H1 (cell line): ENCODE measurements around the gene HLA-G. TPM values are rescaled to one million over a fixed set of nuclear protein-coding genes. Genes with fewer than 3 reads are reported as not detected.

Experiments used
- polyA plus RNA-seq, 7 experiments: library from polyadenylated mRNA; depleted of rRNA in 3 of 7; stranded (reverse) in 5 of 7; unstranded in 2 of 7; fragments of >200 nt in 5 of 7; fragments of 200-250 nt in 2 of 7; gene quantifications; 1 replicate in 5 of 7; 2 replicates in 1 of 7; 4 replicates in 1 of 7; pipeline versions ENCODE4 v1.2.1 to v1.2.3, GENCODE V29; 2011 to 2013; ENCODE audit warnings: missing spikeins in 2 of 7, mixed read lengths in 2 of 7
- total RNA-seq: library from RNA; stranded (reverse); fragmentation: NEBNext Ultra II Directional; extraction: Animal tissue kit (Norgen Biotek cat#: 25700); gene quantifications from 2 replicates; pipeline ENCODE4 v1.2.1, GENCODE V29; 2021
- TF ChIP-seq, protein P1 (sequence below), 3 experiments: IDR thresholded peaks; 1 replicate in 2 of 3; 2 replicates in 1 of 3; pipeline versions ENCODE4 v1.5.1 to v1.6.1; 2011; ENCODE audit warnings: low read length in 3 of 3, mild to moderate bottlenecking in 3 of 3, inconsistent platforms in 2 of 3, low read depth in 1 of 3, moderate library complexity in 1 of 3; ENCODE audit not compliant: insufficient read depth in 1 of 3; ENCODE audit errors: control extremely low read depth in 1 of 3

The HLA-G gene
- total and polyA plus RNA-seq, 2 of the 8 experiments (the other 6 are each of a cell fraction or from before 2014, with no cell fraction given) = 3.2 to 4.8 TPM

DNA sequence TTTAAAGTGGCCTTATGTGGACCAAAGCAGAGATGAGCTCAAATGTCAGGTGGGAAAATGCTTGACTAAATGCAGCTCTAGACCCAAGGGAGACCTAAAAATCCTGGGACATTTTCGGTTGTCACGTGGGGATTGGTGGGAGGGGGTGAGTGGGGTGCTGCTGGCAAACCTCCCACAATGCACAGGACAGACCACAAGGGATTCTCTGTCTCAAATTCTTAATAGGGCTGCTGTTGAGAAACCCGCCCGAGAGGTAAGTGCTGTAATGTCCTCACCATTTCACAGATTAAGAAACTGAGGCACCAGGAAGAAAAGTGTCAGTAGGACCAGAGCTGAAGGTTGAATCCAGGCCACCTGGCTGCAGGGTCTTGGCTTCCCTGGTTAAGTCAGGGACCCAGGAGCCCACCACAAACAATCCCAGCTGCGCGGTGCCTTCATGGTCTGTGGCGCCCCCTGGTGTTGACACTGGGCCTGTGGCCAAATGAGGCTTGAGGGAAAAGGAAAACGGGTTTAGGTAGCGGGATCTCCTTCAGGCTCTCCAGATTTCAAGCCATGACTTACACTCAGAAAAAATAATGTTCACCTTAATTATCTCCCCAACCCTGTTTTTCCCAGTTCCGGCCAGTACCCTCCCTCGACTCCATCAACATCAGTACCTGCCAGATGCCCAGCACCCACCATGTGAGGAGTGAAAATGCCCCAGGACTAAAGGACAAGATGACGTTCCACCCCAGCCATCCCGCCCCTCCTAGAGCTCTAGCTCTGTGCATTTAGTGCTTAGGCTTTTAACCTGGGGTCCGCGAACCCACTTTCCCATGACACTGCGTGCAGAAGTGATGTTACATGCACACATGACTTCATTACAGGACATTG is 7.2 kb downstream of the HLA-G start (continued):
- TF ChIP-seq, protein P1, sequence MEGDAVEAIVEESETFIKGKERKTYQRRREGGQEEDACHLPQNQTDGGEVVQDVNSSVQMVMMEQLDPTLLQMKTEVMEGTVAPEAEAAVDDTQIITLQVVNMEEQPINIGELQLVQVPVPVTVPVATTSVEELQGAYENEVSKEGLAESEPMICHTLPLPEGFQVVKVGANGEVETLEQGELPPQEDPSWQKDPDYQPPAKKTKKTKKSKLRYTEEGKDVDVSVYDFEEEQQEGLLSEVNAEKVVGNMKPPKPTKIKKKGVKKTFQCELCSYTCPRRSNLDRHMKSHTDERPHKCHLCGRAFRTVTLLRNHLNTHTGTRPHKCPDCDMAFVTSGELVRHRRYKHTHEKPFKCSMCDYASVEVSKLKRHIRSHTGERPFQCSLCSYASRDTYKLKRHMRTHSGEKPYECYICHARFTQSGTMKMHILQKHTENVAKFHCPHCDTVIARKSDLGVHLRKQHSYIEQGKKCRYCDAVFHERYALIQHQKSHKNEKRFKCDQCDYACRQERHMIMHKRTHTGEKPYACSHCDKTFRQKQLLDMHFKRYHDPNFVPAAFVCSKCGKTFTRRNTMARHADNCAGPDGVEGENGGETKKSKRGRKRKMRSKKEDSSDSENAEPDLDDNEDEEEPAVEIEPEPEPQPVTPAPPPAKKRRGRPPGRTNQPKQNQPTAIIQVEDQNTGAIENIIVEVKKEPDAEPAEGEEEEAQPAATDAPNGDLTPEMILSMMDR (IDR thresholded peaks at IDR 0.05; ENCODE audit: control extremely low read depth in 1 of 3, insufficient read depth in 1 of 3, low read depth in 1 of 3, low read length in 3 of 3) = peak; percentile 77 to 94 (median 82)
